SK-N-SH (cell line): Measurements from ENCODE around the gene FBXL7.

Experiments
- CTCF ChIP-seq: fragments of 200-600 bp; sonication (generic); IDR thresholded peaks from 2 replicates; pipeline ENCODE4 v1.6.1; 2017; ENCODE audit warnings: antibody characterized with exemption, mild to moderate bottlenecking, moderate library complexity
- EZH2phosphoT487 ChIP-seq: fragments of 200-600 bp; sonication (generic); IDR thresholded peaks from 2 replicates; pipeline ENCODE4 v1.6.1; 2017; ENCODE audit warnings: low read depth, mixed run types, mild to moderate bottlenecking, antibody characterized with exemption, moderate library complexity, borderline replicate concordance
- FOXJ3 ChIP-seq: sonication (generic); formaldehyde crosslinking; IDR thresholded peaks from 2 replicates; pipeline ENCODE4 v1.5.1; 2020; ENCODE audit warnings: mild to moderate bottlenecking, missing genetic modification reagents
- MAX ChIP-seq: IDR thresholded peaks from 2 replicates; pipeline ENCODE4 v1.4.0; 2012; ENCODE audit warnings: low read depth
- MEF2A ChIP-seq: IDR thresholded peaks from 2 replicates; pipeline ENCODE4 v1.4.0; 2012; ENCODE audit warnings: low read depth, borderline replicate concordance
- RFX5 ChIP-seq: IDR thresholded peaks from 2 replicates; pipeline ENCODE4 v1.6.1; 2012; ENCODE audit warnings: mild to moderate bottlenecking, improper control_type of control experiment, low read length
- TEAD4 ChIP-seq: IDR thresholded peaks from 2 replicates; pipeline ENCODE4 v1.4.0; 2012; ENCODE audit warnings: mild to moderate bottlenecking, borderline replicate concordance; ENCODE audit not compliant: insufficient read depth
- ZBTB33 ChIP-seq: IDR thresholded peaks from 2 replicates; pipeline ENCODE4 v1.4.0; 2012; ENCODE audit warnings: low read depth, borderline replicate concordance
- TF ChIP-seq, protein P1 (sequence below): IDR thresholded peaks from 2 replicates; pipeline ENCODE4 v1.6.1; 2012; ENCODE audit warnings: mild to moderate bottlenecking, low read depth, low read length, moderate library complexity

GRCh38 chr5:15799014-15799413 lies 299.0 kb downstream of the FBXL7 start:
- TF ChIP-seq FOXJ3 (CRISPR knock-in tag) = no peak
- no peak for TF ChIP-seq EZH2phosphoT487
- no peak for TF ChIP-seq CTCF
- no peak for TF ChIP-seq MAX
- TF ChIP-seq ZBTB33 = no peak
- TF ChIP-seq MEF2A = no peak
- no peak for TF ChIP-seq RFX5
- TF ChIP-seq TEAD4 = no peak
- TF ChIP-seq, protein P1, sequence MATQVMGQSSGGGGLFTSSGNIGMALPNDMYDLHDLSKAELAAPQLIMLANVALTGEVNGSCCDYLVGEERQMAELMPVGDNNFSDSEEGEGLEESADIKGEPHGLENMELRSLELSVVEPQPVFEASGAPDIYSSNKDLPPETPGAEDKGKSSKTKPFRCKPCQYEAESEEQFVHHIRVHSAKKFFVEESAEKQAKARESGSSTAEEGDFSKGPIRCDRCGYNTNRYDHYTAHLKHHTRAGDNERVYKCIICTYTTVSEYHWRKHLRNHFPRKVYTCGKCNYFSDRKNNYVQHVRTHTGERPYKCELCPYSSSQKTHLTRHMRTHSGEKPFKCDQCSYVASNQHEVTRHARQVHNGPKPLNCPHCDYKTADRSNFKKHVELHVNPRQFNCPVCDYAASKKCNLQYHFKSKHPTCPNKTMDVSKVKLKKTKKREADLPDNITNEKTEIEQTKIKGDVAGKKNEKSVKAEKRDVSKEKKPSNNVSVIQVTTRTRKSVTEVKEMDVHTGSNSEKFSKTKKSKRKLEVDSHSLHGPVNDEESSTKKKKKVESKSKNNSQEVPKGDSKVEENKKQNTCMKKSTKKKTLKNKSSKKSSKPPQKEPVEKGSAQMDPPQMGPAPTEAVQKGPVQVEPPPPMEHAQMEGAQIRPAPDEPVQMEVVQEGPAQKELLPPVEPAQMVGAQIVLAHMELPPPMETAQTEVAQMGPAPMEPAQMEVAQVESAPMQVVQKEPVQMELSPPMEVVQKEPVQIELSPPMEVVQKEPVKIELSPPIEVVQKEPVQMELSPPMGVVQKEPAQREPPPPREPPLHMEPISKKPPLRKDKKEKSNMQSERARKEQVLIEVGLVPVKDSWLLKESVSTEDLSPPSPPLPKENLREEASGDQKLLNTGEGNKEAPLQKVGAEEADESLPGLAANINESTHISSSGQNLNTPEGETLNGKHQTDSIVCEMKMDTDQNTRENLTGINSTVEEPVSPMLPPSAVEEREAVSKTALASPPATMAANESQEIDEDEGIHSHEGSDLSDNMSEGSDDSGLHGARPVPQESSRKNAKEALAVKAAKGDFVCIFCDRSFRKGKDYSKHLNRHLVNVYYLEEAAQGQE = no peak
